Gastroesophageal sphincter (tissue), 3 donors: ENCODE results near the gene DPF3.

Source experiments
- CTCF ChIP-seq, 4 experiments: fragments of 200-600 bp in 2 of 4; fragments of 450-650 bp in 2 of 4; sonication (generic) in 1 of 4; IDR thresholded peaks; one replicate each; pipeline ENCODE4 v1.5.1; 2017 to 2019; ENCODE audit warnings: antibody characterized with exemption in 4 of 4, mild to moderate bottlenecking in 2 of 4, moderate library complexity in 2 of 4
- EP300 ChIP-seq: sonication (generic); formaldehyde crosslinking; IDR thresholded peaks from one replicate; pipeline ENCODE4 v1.6.1; 2017; ENCODE audit warnings: antibody characterized with exemption, mild to moderate bottlenecking
- POLR2A ChIP-seq, 2 donors: fragments of 450-650 bp; IDR thresholded peaks; one replicate each; pipeline ENCODE4 v1.6.1; 2017; ENCODE audit warnings: antibody characterized with exemption in 2 of 2, mild to moderate bottlenecking in 2 of 2, moderate library complexity in 1 of 2

GRCh38 chr14:72663076-72663487 lies 230.8 kb downstream of the DPF3 start:
- no peak for TF ChIP-seq POLR2A (IDR thresholded peaks at IDR 0.05)
- TF ChIP-seq EP300, result no peak
- no peak for TF ChIP-seq CTCF (IDR thresholded peaks at IDR 0.05)
